T-helper 2 cell treated with Interferon-gamma antibody and Interleukin-4, amounts not matched to agents 5 μg/mL and 100 μg/mL, for 36 hours (primary cell): ENCODE data around the gene CAMSAP3.
"Not testable (repeated sequence)": the region's sequence is repeated elsewhere in the genome, so short reads cannot be mapped to it uniquely, and the experiment has no call there.

ENCODE experiments used
- DNase-seq: peaks from one replicate; pipeline ENCODE4 v3.0.0; 2021; ENCODE audit warnings: low spot score
- H3K27ac Mint-ChIP-seq: one replicate; pipeline ENCODE4 v1.8.0; 2021; ENCODE audit warnings: mild to moderate bottlenecking, mixed read lengths
- H3K27me3 Mint-ChIP-seq: one replicate; pipeline ENCODE4 v1.8.0; 2021; ENCODE audit warnings: low read depth, mixed read lengths
- H3K36me3 Mint-ChIP-seq: one replicate; pipeline ENCODE4 v1.8.0; 2021; ENCODE audit warnings: low read depth, mixed read lengths
- H3K4me1 Mint-ChIP-seq: one replicate; pipeline ENCODE4 v1.8.0; 2021; ENCODE audit warnings: low read depth, mixed read lengths
- H3K4me3 Mint-ChIP-seq: one replicate; pipeline ENCODE4 v1.8.0; 2022; ENCODE audit warnings: mild to moderate bottlenecking, moderate library complexity, mixed read lengths
- H3K9me3 Mint-ChIP-seq: one replicate; pipeline ENCODE4 v1.8.0; 2021; ENCODE audit warnings: mixed read lengths

The CAMSAP3 gene

GRCh38 chr19:7640803-7641202, 45.1 kb downstream of the CAMSAP3 start:
- Mint-ChIP-seq H3K36me3 (peaks cover 30% of the 10 kb centered on the region), H3K4me1 (peaks cover 15% of the 10 kb centered on the region), H3K4me3 (no peak overlapping the region)

DNA sequence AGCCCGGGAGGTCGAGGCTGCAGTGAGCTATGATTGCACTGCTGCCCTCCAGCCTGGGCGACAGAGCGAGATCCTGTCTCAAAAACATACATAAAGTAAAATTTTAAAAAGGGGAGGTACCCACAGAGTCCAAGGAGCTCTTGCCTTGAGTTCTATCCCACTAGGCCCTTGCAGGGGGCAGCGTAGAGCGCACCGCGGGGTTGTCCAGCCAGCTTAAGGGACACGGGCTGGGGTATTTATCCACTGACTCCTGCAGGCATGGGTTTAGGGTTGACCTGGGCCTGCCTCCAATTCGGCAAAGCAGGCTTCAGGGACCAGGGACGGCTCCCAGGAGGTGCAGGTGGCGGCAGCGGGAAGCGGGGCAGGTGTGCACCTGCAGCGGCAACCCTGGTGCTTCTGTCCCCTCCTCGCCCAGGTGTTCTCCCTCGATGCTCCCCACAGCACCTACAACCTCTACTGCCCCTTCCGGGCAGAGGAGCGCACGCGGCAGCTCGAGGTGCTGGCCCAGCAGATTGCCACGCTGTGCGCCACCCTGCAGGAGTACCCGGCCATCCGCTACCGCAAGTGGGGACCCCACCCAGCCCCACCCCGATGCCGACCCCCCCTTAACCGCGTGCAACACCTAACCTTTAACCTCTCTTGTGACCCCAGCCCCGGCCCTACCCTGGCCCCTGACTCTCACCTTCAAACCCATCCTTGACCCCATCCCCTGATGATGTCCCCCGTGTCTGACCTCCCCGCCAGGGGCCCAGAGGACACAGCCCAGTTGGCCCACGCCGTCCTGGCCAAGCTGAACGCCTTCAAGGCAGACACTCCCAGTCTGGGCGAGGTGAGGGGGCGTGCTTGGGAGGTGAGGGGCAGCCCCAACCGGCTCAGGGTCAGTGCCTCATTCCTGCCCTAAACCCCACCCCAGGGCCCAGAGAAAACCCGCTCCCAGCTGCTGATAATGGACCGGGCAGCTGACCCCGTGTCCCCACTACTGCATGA, 45.9 kb downstream of the CAMSAP3 start:
- DNase-seq: no peak
- Mint-ChIP-seq H3K4me3 (no peak overlapping the region), H3K36me3 (peaks cover 30% of the 10 kb centered on the region), H3K27me3 (no peaks in the 10 kb centered on the region), H3K4me1 (peaks cover 15% of the 10 kb centered on the region), H3K27ac (no peak overlapping the region), H3K9me3 (no peaks in the 10 kb centered on the region)

More at GRCh38 chr19:7640803-7641202, 45.1 kb downstream of the CAMSAP3 start:
- Mint-ChIP-seq H3K9me3 (no peaks in the 10 kb centered on the region), H3K27me3 (no peaks in the 10 kb centered on the region), H3K27ac (no peak overlapping the region)
- DNase-seq: no peak

DNA sequence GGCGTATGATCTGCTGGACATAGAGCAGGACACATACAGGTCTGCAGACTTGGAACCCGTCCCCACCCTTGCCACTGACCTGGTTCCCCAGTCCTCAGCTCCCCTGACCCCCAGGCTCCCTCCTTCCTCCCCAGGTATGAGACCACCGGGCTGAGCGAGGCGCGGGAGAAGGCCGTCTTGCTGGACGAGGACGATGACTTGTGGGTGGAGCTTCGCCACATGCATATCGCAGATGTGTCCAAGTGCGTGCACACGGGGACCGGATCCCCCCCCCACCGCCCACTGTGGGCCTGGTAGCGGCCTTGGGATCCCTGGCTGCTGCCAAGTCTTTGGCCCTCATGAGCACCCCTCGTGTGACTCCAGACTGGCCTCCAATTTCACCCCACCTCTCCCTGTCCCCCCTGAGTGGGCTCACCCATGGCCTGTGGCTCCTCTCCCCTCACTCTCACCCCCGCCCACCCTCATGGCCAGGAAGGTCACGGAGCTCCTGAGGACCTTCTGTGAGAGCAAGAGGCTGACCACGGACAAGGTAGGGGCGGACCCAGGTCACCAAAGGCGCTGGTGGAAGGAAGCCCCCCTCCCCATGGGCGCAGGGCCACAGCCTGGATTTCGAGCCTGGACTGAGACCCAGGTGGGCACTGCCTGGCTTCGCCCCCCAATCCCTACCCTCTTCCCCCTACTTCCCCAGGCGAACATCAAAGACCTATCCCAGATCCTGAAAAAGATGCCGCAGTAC, 46.8 kb downstream of the CAMSAP3 start:
- H3K4me3 Mint-ChIP-seq: no peak overlapping the region
- H3K27ac Mint-ChIP-seq: no peak overlapping the region
- no peaks in the 10 kb centered on the region for H3K27me3 Mint-ChIP-seq
- no peaks in the 10 kb centered on the region for H3K9me3 Mint-ChIP-seq
- DNase-seq: no peak
- H3K36me3 Mint-ChIP-seq: peaks cover 30% of the 10 kb centered on the region
- peaks cover 13% of the 10 kb centered on the region for H3K4me1 Mint-ChIP-seq

GRCh38 chr19:7643031-7643415, 47.4 kb downstream of the CAMSAP3 start:
- no peak for DNase-seq
- peaks cover 32% of the 10 kb centered on the region for H3K36me3 Mint-ChIP-seq
- H3K27ac Mint-ChIP-seq: no peak overlapping the region
- no peaks in the 10 kb centered on the region for H3K27me3 Mint-ChIP-seq
- H3K9me3 Mint-ChIP-seq: no peaks in the 10 kb centered on the region
- no peak overlapping the region for H3K4me3 Mint-ChIP-seq
- H3K4me1 Mint-ChIP-seq: peaks cover 11% of the 10 kb centered on the region

DNA sequence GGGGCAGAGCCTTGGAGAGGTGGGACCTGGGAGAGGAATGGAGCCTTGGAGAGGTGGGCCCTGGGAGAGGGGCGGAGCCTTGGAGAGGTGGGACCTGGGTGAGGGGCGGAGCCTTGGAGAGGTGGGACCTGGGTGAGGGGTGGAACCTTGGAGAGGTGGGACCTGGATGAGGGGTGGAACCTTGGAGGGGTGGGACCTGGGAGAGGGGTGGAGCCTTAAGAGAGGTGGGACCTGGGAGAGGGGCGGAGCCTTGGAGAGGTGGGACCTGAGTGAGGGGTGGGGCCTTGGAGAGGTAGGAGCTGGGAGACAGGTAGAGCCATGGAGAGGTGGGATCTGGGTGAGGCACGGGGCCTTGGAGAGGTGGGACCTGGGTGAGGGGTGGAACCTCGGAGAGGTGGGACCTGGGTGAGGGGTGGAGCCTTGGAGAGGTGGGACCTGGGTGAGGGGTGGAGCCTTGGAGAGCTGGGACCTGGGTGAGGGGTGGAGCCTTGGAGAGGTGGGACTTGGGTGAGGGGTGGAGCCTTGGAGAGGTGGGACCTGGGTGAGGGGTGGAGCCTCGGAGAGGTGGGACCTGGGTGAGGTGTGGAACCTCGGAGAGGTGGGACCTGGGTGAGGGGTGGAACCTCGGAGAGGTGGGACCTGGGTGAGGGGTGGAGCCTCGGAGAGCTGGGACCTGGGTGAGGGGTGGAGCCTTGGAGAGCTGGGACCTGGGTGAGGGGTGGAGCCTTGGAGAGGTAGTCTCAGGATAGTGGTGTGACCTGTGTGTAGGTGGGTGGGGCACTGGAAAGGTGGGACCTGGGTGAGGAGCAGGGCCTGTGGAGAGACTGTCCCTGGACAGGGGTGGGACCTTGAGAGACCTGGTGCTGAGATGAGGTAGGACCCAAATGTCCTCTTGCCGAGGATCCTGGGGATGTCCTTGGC, 48.2 kb downstream of the CAMSAP3 start:
- H3K9me3 Mint-ChIP-seq, H3K4me1 Mint-ChIP-seq, DNase-seq, H3K27ac Mint-ChIP-seq, H3K27me3 Mint-ChIP-seq, H3K4me3 Mint-ChIP-seq: not testable (repeated sequence)
- H3K36me3 Mint-ChIP-seq: peaks cover 32% of the 10 kb centered on the region

GRCh38 chr19:7644550-7644877, 48.9 kb downstream of the CAMSAP3 start:
- Mint-ChIP-seq H3K27ac (no peak overlapping the region), H3K36me3 (peaks cover 29% of the 10 kb centered on the region), H3K9me3 (no peaks in the 10 kb centered on the region), H3K4me1 (peaks cover 7% of the 10 kb centered on the region), H3K27me3 (no peaks in the 10 kb centered on the region), H3K4me3 (no peak overlapping the region)
- DNase-seq: no peak

DNA sequence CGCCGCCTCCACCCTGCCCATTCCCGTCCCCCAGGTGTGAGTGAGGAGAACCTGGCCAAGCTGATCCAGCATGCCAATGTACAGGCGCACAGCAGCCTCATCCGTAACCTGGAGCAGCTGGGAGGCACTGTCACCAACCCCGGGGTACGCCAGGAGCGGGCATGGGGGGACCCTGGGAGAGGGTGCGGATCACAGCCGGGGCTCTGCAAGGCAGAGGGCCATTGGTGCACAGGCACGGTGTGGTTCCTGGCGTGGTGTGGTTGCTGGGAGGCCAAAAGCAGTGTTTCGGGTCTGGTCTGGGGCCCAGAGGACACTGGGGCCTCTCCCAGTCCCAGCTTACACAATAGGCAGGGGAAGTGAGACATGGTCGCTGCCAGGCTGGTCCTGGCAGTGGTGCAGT, 49.5 kb downstream of the CAMSAP3 start:
- Mint-ChIP-seq H3K27ac (no peak overlapping the region), H3K27me3 (no peaks in the 10 kb centered on the region), H3K4me1 (peaks cover 3% of the 10 kb centered on the region), H3K4me3 (no peak overlapping the region), H3K36me3 (peaks cover 22% of the 10 kb centered on the region), H3K9me3 (no peaks in the 10 kb centered on the region)
- no peak for DNase-seq

DNA sequence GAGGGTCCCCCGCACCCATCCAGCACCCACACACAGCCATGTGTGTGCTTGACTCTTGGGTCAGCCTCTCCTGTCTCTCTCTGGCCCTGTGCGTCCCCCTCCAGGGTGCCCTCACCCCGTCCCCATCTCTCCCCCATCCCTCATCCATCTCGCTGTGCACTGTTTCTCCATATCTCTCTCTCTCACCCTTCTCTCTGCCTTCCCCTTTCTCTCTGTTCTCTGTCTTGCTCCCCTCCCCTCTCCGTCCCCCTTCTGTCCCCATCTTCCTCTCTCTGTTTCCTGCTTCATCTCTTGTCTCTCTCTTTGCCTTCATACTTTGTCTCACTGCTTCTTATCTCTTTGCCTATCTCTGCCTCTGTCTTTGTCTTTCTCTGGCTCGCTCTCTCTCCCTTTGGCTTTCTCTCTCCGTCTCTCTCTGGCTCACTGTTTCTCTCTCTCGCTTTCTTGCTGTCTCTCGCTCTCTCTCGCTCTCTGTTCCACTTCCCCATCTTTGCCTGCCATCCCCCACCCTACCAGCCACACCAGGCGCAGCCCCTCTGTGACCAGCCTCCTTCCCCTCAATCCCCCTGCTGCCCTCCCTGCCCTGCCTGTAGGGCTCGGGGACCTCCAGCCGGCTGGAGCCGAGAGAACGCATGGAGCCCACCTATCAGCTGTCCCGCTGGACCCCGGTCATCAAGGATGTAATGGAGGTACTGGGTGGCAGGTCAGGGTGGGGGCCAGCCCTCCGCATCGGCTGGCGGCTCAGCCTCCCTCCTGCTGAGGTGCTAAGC, 50.2 kb downstream of the CAMSAP3 start:
- DNase-seq: no peak
- Mint-ChIP-seq H3K27me3 (no peaks in the 10 kb centered on the region), H3K36me3 (peaks cover 19% of the 10 kb centered on the region), H3K27ac (peak overlapping the region; percentile 2), H3K9me3 (no peaks in the 10 kb centered on the region), H3K4me3 (no peak overlapping the region), H3K4me1 (peaks cover 3% of the 10 kb centered on the region)

- Mint-ChIP-seq H3K27ac (no peak overlapping the region), H3K36me3 (peaks cover 19% of the 10 kb centered on the region), H3K27me3 (no peaks in the 10 kb centered on the region), H3K9me3 (no peaks in the 10 kb centered on the region), H3K4me3 (no peak overlapping the region), H3K4me1 (peaks cover 3% of the 10 kb centered on the region)
- no peak for DNase-seq
Measured at GRCh38 chr19:7646426-7646700, 50.7 kb downstream of the CAMSAP3 start.

GRCh38 chr19:7647156-7647555, 51.5 kb downstream of the CAMSAP3 start:
- Mint-ChIP-seq H3K4me1 (peaks cover 4% of the 10 kb centered on the region), H3K9me3 (no peaks in the 10 kb centered on the region), H3K27ac (no peak overlapping the region), H3K4me3 (no peak overlapping the region), H3K27me3 (no peaks in the 10 kb centered on the region), H3K36me3 (peaks cover 19% of the 10 kb centered on the region)
- DNase-seq: no peak

GRCh38 chr19:7648265-7649014, 52.8 kb downstream of the CAMSAP3 start:
- Mint-ChIP-seq H3K27ac (no peak overlapping the region), H3K9me3 (no peaks in the 10 kb centered on the region), H3K4me1 (peaks cover 7% of the 10 kb centered on the region), H3K4me3 (no peak overlapping the region), H3K27me3 (no peaks in the 10 kb centered on the region), H3K36me3 (peaks cover 13% of the 10 kb centered on the region)
- DNase-seq: no peak

DNA sequence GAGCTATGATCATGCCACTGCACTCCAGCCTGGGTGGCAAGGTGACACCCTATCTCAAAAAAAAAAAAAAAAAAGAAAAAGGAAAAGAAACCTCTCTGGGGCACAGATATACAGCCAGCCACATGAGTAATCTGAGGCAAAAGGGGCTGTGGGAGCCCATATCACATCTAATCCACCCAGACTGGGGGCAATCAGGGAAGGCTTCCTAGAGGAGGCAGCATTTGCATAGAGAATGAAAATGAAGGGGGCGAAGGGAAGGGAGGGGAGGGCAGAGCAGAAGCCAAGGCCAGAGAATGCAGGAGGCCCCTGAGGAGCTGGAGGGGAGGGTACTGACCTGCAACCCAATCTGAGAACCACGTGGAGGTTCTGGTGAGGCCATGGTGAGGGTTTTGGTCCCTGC, 54.5 kb downstream of the CAMSAP3 start:
- Mint-ChIP-seq H3K36me3 (peaks cover 6% of the 10 kb centered on the region), H3K4me1 (peaks cover 7% of the 10 kb centered on the region), H3K27me3 (no peaks in the 10 kb centered on the region), H3K9me3 (no peaks in the 10 kb centered on the region), H3K27ac (no peak overlapping the region), H3K4me3 (no peak overlapping the region)
- no peak for DNase-seq
